Measurements from ENCODE around the gene TECPR2.
"Not testable (repeated sequence)": the region's sequence is repeated elsewhere in the genome, so short reads cannot be mapped to it uniquely, and the experiment has no call there.

Gene TECPR2

GRCh38 chr14:102548616-102549240, 186.0 kb downstream of the TECPR2 start:
- no peak for TF ChIP-seq ISL1 (CRISPR knock-in tag; IDR thresholded peaks at IDR 0.05)
- no peak for TF ChIP-seq TOX (CRISPR knock-in tag; IDR thresholded peaks at IDR 0.05; ENCODE audit: borderline replicate concordance)
- no peak for TF ChIP-seq BACH2 (CRISPR knock-in tag; IDR thresholded peaks at IDR 0.05; ENCODE audit: borderline replicate concordance)
- TF ChIP-seq TCF4 (CRISPR knock-in tag; IDR thresholded peaks at IDR 0.05; ENCODE audit: borderline replicate concordance): no peak
- no peak for TF ChIP-seq TSHZ2 (CRISPR knock-in tag; IDR thresholded peaks at IDR 0.05)
- TF ChIP-seq ESRRG (CRISPR knock-in tag; IDR thresholded peaks at IDR 0.05): no peak
- no peak for TF ChIP-seq ZFP30 (CRISPR knock-in tag; IDR thresholded peaks at IDR 0.05)
- no peak for TF ChIP-seq ZNF70 (CRISPR knock-in tag; IDR thresholded peaks at IDR 0.05)
- TF ChIP-seq CSDC2 (CRISPR knock-in tag; IDR thresholded peaks at IDR 0.05): no peak
- no peak for TF ChIP-seq OSR1 (CRISPR knock-in tag; IDR thresholded peaks at IDR 0.05)
- no peak for TF ChIP-seq SNAI2 (CRISPR knock-in tag; IDR thresholded peaks at IDR 0.05)
- TF ChIP-seq ZNF565 (CRISPR knock-in tag; conservative IDR thresholded peaks at IDR 0.05; ENCODE audit: low read depth): no peak
- TF ChIP-seq POU6F1 (CRISPR knock-in tag; IDR thresholded peaks at IDR 0.05; ENCODE audit: borderline replicate concordance, low read depth): no peak
- ATAC-seq: no peak

- ATAC-seq: not testable (repeated sequence)
Measured at GRCh38 chr14:102550927-102551401, 188.2 kb downstream of the TECPR2 start.

Data from SK-N-SH treated with all-trans-retinoic acid at 6 μM for 48 hours (cell line).